Rectal smooth muscle tissue (tissue), 1 donor: ENCODE measurements around the gene PATL2.
A peak's percentile ranks its signal among the peaks of the same experiment; 100 is the strongest.

ENCODE experiments used
- H3K27ac ChIP-seq: one replicate; pipeline ENCODE4 v1.7.0; 2013; ENCODE audit warnings: low read depth, low read length, inconsistent platforms
- H3K27me3 ChIP-seq: one replicate; pipeline ENCODE4 v1.7.0; 2013; ENCODE audit warnings: low read length; ENCODE audit not compliant: control insufficient read depth, insufficient read depth
- H3K36me3 ChIP-seq: one replicate; pipeline ENCODE4 v1.7.0; 2013; ENCODE audit warnings: low read length; ENCODE audit not compliant: control insufficient read depth, insufficient read depth
- H3K4me1 ChIP-seq: one replicate; pipeline ENCODE4 v1.7.0; 2013; ENCODE audit warnings: low read length; ENCODE audit not compliant: control insufficient read depth, insufficient read depth
- H3K4me3 ChIP-seq: one replicate; pipeline ENCODE4 v1.7.0; 2013; ENCODE audit warnings: low read length
- H3K9ac ChIP-seq: one replicate; pipeline ENCODE4 v1.7.0; 2013; ENCODE audit warnings: low read length

The PATL2 gene

DNA sequence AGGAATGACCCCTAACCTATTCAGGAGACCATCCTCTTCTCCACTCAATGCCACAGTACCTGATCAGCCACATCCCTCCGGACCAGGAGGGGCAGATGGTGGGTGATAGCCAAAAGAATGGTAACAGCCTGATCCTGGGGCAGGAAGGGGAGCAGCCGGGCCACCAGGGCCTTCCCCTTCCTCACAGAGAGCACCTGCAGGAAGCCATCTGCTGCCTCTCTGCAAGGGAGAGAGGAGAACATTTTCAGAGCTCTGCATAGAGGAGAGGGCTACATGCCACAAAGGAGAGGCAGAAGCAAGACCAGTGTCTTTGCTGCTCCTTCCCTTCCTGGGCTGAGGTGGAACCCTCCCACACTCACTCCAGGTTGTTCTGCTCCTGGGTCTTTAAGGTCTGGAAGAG lies 42.2 kb downstream of the PATL2 start:
- H3K9ac ChIP-seq = no peak overlapping the region
- no peaks in the 10 kb centered on the region for H3K27me3 ChIP-seq
- no peaks in the 10 kb centered on the region for H3K36me3 ChIP-seq
- H3K27ac ChIP-seq = no peak overlapping the region
- no peak overlapping the region for H3K4me3 ChIP-seq
- H3K4me1 ChIP-seq = peaks cover under 1% of the 10 kb centered on the region

DNA sequence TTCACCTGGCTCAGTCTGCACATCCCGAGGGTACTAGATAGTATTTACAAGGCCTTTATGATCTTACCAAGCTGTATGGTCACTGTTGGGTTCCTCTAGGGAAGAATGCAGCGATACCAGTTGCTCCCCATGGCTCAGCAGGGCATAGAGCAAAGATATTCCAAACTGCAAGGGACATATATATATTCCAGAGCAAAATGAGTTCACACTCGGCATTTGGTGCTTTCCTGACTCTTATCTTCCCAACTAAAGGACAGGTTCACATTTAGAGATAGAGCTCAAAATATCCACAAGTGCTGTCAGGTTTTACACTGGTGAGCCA lies 44.1 kb downstream of the PATL2 start:
- no peaks in the 10 kb centered on the region for H3K27me3 ChIP-seq
- H3K36me3 ChIP-seq = no peaks in the 10 kb centered on the region
- no peak overlapping the region for H3K27ac ChIP-seq
- no peak overlapping the region for H3K4me3 ChIP-seq
- H3K4me1 ChIP-seq = peaks cover 8% of the 10 kb centered on the region
- H3K9ac ChIP-seq = no peak overlapping the region

DNA sequence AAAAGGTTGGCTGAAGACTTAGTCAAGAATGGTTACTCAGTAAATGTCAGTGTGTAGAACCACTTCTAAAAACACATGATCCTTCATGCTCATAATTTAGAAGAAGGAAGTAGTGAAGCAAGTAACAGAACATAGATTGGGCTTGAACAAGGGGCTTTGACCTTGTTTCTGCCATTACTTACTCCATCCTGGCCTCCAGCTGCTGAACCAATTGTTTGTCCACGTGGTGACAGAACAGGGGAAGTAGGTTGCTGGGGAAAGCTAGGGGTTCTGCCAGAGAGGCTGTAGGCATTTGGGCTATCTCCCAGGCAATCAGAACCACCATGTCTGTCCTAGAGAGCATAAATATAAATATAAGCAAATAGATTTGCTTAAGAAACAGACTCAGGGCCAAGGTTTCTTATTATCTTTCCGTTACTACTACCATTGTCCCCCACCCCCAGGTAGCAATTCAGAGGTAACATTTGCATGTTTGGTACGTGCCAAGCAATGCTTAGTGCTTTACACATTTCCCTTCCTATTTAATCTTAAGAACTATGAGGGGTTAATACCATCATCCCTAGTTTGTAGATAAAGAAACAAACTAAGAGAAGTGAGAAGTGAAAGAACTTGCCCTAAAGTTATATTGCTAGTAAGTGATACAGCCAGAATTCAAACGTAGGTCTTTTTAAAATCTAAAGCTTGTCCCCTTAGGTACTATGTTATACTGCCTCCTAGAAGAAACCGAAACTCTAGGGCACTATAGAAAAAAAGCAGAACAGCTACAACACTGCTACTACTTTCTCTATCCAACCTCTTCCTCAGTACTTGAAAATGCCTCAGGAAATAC lies 44.7 kb downstream of the PATL2 start:
- Histone ChIP-seq H3K27me3 (no peaks in the 10 kb centered on the region), H3K4me3 (no peak overlapping the region), H3K9ac (no peak overlapping the region), H3K36me3 (no peaks in the 10 kb centered on the region), H3K27ac (no peak overlapping the region), H3K4me1 (peaks cover 8% of the 10 kb centered on the region)

DNA sequence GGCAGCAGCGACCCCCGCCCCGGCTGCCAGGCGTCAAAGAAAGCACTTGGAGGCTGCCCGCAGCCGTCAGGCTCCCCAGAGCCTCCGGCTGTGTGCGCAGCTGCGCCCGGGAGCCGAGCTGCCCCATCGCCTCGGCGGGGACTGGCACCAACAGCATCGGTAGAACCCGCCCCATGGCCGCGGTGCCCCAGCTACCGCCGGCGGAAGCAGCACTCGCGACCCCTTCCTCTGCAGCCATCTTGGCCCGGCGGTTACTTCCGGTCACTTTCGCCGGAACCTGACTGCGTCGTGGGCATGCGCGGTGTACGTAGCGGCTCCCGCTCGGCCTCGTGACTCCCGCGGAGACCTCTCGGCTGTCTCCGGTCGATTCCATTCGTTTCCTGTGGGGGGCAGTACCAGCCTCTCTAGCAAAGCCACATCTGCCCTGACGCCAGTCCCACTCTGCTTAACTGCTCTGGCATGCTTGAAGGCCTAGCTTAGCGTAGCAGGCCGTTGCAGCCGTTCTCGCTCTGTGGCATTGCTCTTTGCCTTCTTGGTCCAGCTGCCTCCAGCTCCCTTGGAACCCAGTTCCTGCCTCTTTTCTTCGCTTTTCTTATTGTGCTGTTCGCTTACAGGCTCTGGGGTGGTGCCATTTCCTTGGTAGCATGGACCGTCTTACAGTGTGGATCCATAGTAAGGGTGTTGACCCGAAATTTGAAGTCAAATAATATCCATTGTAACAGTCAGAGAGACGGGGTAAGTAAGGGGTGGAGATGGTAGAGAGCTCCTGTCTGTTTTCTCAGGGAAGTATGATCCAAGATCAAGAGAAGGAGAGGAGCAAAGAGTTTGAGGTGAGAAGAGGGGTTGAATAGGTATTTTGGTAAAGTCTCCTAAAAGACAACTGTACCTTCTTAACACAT lies 47.5 kb downstream of the PATL2 start, which contains the start of gene SPG11:
Gene SPG11 (minus strand): TSS at position 253 of the 899 bp plus-strand sequence. CDS start 15 bp downstream, at position 238.
- Histone ChIP-seq H3K27ac (peak within 1 kb of the TSS; percentile 94), H3K4me1 (peaks cover 8% of the 10 kb centered on the region), H3K27me3 (no peaks in the 10 kb centered on the region), H3K4me3 (peak within 1 kb of the TSS; percentile 79), H3K9ac (peak within 1 kb of the TSS; percentile 88), H3K36me3 (no peaks in the 10 kb centered on the region)

DNA sequence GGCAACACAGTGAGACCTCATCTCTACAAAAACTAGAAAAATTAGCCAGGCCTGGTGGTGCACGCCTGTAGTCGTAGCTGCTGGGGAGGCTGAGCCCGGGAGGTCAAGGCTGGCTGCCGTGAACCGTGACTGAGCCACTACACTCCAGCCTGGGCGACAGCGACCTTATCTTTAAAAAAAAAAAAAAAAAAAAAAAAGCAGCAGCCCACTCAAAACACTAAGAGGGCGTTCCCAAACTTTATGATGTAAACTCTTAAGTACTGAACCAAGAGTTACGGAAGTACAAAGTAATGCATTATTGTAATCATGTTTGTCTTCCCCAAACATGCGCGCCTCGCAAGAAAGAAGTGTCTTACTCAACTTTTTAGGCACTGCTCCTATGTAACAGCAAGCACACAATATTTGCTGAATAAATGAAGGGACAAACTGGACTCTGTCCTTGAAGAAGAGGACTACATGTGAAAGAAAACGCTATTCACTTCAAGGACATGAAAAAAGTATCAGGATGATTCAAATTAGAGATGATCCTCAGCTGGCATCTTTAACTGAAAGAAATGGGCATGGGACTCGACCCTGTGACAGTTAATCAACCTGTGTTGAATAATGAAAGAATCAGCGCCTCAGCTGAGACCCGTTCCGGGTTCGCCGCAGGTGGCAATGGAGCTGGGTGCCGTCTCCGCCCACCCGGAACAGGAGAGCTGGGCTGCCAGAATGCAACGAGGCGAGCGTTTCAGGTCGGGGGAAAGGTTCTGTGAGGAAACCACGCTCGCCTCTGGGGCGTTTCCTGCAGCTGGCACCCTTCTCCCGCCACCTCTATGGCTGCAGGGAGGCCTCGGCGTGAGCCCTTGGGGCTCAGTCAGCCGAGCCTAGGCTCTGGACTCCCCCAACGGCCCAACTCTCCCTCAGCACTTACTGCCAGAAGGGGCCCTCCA lies 48.4 kb downstream of the PATL2 start:
- Histone ChIP-seq H3K4me1 (peaks cover 8% of the 10 kb centered on the region), H3K36me3 (no peaks in the 10 kb centered on the region), H3K27me3 (no peaks in the 10 kb centered on the region), H3K27ac (peak overlapping the region; percentile 92), H3K9ac (peak overlapping the region; percentile 88), H3K4me3 (peak overlapping the region; percentile 79)

DNA sequence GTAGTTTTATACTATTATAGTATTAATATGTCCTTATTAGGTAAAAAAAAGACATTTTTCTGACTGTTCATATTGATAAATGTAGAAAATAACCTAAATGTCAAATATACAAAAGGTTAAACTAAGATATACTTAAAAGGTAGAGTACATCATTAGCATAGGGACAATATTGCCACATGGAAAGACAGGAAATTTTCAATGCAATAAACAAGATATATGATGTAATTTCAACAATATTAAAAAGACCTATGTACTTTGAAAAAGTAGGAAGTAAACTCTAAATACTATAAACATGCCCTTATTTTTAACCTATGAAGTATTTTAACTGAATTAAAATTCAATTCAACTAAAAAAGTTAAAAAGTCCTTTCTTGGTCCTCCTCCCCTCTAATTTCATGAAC lies 49.5 kb downstream of the PATL2 start:
- Histone ChIP-seq H3K9ac (no peak overlapping the region), H3K27ac (no peak overlapping the region), H3K4me1 (peaks cover 8% of the 10 kb centered on the region), H3K27me3 (no peaks in the 10 kb centered on the region), H3K36me3 (peaks cover 3% of the 10 kb centered on the region), H3K4me3 (no peak overlapping the region)

DNA sequence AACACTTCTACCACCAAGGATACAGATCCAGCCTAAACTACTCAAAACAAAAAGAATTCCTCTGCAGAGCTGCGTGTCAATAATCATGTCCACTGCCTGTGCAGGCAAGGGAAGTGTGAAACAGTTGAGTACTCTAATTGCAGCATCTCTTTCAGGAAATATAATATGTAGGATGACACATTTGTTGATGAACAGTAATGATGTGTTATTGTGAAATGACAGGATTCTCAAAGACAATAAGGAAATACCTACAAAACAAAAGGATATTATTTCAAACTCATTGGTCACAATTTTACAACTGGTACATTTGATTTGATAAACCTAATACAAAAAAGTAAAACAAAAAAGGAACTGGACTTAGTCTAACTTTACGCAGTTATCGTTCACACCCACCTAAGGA lies 52.1 kb downstream of the PATL2 start:
- peaks cover 9% of the 10 kb centered on the region for H3K36me3 ChIP-seq

DNA sequence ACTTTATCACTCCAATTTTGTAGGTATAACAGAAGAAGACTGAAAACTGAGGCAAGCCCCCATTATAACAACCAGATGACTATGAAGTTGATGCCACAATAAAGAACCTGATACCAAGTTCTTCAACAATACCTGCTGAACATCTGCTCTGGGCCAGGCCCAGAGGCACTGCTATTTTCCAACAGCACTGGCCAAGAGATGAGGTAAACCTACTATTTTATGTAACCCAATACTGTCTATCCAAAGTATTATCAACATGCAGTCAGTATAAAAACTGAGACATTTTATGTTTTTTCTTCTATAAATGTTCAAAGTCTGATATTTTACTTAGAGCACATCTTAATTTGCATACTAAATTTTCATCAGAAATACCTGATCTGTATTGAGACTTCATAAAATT lies 53.7 kb downstream of the PATL2 start:
- peaks cover 2% of the 10 kb centered on the region for H3K4me1 ChIP-seq
- no peak overlapping the region for H3K4me3 ChIP-seq
- no peak overlapping the region for H3K9ac ChIP-seq
- no peaks in the 10 kb centered on the region for H3K27me3 ChIP-seq
- no peak overlapping the region for H3K27ac ChIP-seq
- peaks cover 9% of the 10 kb centered on the region for H3K36me3 ChIP-seq

More for the DNA sequence above, 52.1 kb downstream of the PATL2 start:
- no peak overlapping the region for H3K27ac ChIP-seq
- H3K27me3 ChIP-seq = no peaks in the 10 kb centered on the region
- no peak overlapping the region for H3K9ac ChIP-seq
- H3K4me3 ChIP-seq = no peak overlapping the region
- H3K4me1 ChIP-seq = peaks cover 8% of the 10 kb centered on the region

DNA sequence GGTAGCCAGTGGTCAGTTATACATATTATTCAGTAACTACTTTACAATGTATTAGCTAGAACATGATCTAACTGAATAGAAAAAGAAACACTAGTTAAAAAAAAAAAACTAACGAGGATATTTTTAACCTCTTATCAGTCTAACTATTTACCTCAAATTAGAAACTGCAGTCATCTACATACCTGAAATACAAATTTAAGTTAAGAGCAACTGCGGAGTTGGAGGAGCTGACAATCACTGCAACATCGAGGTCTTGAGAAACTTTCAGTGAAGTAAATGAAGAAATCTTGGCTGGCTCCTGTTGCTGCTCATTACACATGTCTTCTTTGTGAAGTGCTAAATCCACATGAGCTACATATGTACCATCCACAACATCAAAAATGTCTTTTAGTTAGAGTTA lies 54.2 kb downstream of the PATL2 start:
- Histone ChIP-seq H3K27me3 (no peaks in the 10 kb centered on the region), H3K4me3 (no peak overlapping the region), H3K36me3 (peaks cover 9% of the 10 kb centered on the region), H3K4me1 (no peaks in the 10 kb centered on the region), H3K27ac (no peak overlapping the region), H3K9ac (no peak overlapping the region)

DNA sequence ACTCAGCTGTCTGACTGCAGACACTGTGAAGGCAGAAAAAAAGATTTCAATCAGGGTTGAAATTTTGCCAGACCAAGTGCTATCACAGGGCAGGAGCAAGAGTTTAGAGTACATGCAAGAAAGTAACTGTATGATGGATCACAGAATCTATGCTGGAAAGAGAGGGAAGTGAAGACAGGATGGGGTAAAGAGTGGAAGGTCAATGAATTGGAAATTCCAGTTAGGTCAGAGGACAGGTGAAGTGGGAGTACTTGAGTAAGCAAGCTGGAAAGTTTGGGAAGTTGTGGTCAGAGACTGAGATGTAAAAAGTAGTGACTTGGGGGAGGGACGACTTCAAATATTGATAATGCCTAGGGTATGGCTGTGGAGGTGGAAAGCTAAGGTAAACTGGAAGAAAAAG lies 54.8 kb downstream of the PATL2 start:
- Histone ChIP-seq H3K9ac (no peak overlapping the region), H3K27me3 (no peaks in the 10 kb centered on the region), H3K4me3 (no peak overlapping the region), H3K36me3 (peaks cover 15% of the 10 kb centered on the region), H3K27ac (no peak overlapping the region), H3K4me1 (no peaks in the 10 kb centered on the region)

DNA sequence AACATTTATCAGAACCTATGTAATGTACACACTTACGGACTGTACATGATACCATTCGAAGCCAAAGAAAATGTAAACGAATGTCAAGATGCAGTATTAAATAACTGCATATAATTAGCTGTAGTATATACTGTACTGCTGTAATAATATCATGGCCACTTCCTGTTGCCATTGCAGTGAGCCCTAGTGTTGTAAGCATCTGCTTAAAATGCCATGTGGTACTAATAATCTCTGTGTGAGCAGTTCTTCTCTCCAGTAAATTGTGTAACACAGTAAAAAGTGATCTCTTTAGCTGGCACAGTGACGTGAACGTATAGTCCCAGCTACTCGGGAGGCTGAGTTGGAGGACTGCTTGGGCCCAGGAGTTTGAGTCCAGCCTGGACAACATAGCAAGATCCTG lies 56.3 kb downstream of the PATL2 start:
- no peak overlapping the region for H3K27ac ChIP-seq
- H3K4me3 ChIP-seq = no peak overlapping the region
- no peaks in the 10 kb centered on the region for H3K4me1 ChIP-seq
- no peak overlapping the region for H3K9ac ChIP-seq
- no peaks in the 10 kb centered on the region for H3K27me3 ChIP-seq
- H3K36me3 ChIP-seq = peaks cover 20% of the 10 kb centered on the region

DNA sequence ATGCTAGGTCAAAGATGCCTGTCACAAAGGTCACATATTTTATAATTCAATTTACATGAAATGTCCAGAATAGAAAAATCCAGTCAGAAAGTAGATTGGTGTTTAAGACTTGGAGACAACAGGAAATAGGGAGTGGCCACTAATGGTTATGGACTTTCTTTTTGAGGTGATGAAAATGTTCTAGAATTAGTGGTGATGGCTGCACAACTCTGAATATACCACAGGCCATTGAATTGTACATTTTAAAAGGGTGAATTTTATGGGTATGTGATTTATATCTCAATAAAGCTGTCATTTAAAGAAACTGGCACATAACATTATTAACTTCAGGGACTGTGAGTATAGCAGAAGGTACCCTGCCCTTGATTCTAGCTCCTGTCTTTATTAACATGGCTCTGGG lies 63.5 kb downstream of the PATL2 start:
- Histone ChIP-seq H3K4me1 (no peaks in the 10 kb centered on the region), H3K9ac (no peak overlapping the region), H3K27ac (no peak overlapping the region), H3K4me3 (no peak overlapping the region), H3K36me3 (peaks cover 17% of the 10 kb centered on the region), H3K27me3 (no peaks in the 10 kb centered on the region)
